ENCODE measurements around the gene MGAT5. TPM values are rescaled to one million over a fixed set of nuclear protein-coding genes. Genes with fewer than 3 reads are reported as not detected.

Gene MGAT5
- total RNA-seq, 1 experiment from 2014 or later: 34.0 TPM

DNA sequence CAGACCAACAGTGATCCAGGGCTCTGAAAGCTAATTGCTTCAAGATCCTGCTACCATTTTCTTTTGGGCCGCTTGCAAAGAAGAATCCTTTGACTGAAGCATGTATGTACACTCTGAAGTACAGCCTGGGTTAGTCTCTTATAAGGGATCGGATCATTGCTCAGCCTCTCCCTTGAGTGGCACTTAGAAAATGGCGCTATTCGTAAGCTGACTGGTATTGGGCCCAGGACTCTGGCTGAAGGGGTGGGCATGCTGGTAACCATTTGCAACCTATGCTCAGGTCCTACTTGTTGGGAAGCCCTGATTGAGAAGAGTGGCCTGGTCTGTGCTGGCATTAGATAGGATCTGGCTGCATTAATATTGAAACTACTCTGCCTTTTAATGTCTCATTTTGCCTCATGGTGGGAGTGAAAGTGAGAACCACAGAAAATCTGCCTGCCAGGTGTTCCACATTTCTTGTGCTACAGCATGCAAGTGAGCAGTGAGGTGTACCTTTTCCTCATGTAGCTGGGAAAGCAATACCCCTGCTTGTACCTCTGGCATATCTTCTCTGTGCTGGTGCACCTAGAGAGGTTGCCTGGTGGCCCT, 661 bp upstream of the MGAT5 start:
- no peak overlapping the region for H3K9ac ChIP-seq (ENCODE audit: low read length)
- no peak overlapping the region for H3K4me3 ChIP-seq (replicated peaks in 1 of 2; ENCODE audit: low read depth in 1 of 2, low read length in 2 of 2)
- TF ChIP-seq EZH2phosphoT487 (IDR thresholded peaks at IDR 0.05; ENCODE audit: borderline replicate concordance) (no peak), TCF7L2 (IDR thresholded peaks at IDR 0.05; ENCODE audit: borderline replicate concordance, extremely low read depth, insufficient read depth, insufficient read length) (no peak), EZH2 (IDR thresholded peaks at IDR 0.05) (no peak), FOSL1 (IDR thresholded peaks at IDR 0.05; ENCODE audit: low read depth) (no peak), RAD21 (IDR thresholded peaks at IDR 0.05; ENCODE audit: low read depth) (no peak), ELF1 (IDR thresholded peaks at IDR 0.05; ENCODE audit: borderline replicate concordance, low read depth) (no peak), YY1 (IDR thresholded peaks at IDR 0.05; ENCODE audit: extremely low read depth, insufficient replicate concordance, low read depth, low read length) (no peak)
- ATAC-seq: no peak
- BruUV-seq (replicated peaks): no TSS peak
- no peak for DNase-seq (ENCODE audit: low read depth, low spot score)
- H3K9me3 ChIP-seq (ENCODE audit: control insufficient read depth in 1 of 2, insufficient read depth in 1 of 2, low read depth in 1 of 2, low read length in 2 of 2): no peaks in the 10 kb centered on the region
- H3K9me2 ChIP-seq (ENCODE audit: insufficient read depth): no peaks in the 10 kb centered on the region
- RAD21 ChIA-PET (ENCODE audit: low non-redundant PET in 1 of 2, low total read pairs in 2 of 2, uncharacterized antibody in 2 of 2, unreplicated experiment in 2 of 2): no interaction called here
- H3K27me3 ChIP-seq (ENCODE audit: insufficient read depth, low read length): no peaks in the 10 kb centered on the region
- H2AFZ ChIP-seq (ENCODE audit: low read depth, low read length, poor library complexity, severe bottlenecking): no peak overlapping the region
- POLR2A ChIA-PET: no interaction called here
- H4K20me1 ChIP-seq (ENCODE audit: insufficient read depth): no peaks in the 10 kb centered on the region
- intact Hi-C loops (cut with micrococcal nuclease): no loop called here
- no peak overlapping the region for H3K4me2 ChIP-seq (ENCODE audit: low read length)
- H3K79me2 ChIP-seq (ENCODE audit: insufficient read depth, low read length): no peaks in the 10 kb centered on the region; the same call in 1 of the 2 replicates
- no peak overlapping the region for H3K27ac ChIP-seq (ENCODE audit: low read depth, low read length)
- CTCF ChIA-PET: interaction anchor here (1.6 kb wide), 1 partner anchor 8 kb away, joined by 4 read pairs; no protein-coding TSS in a partner anchor
- no peaks in the 10 kb centered on the region for H3K4me1 ChIP-seq (ENCODE audit: control insufficient read depth in 1 of 2, insufficient read depth in 2 of 2, low read length in 2 of 2)
- H3K36me3 ChIP-seq (ENCODE audit: control insufficient read depth in 1 of 2, insufficient read depth in 2 of 2, low read length in 2 of 2): no peaks in the 10 kb centered on the region

DNA sequence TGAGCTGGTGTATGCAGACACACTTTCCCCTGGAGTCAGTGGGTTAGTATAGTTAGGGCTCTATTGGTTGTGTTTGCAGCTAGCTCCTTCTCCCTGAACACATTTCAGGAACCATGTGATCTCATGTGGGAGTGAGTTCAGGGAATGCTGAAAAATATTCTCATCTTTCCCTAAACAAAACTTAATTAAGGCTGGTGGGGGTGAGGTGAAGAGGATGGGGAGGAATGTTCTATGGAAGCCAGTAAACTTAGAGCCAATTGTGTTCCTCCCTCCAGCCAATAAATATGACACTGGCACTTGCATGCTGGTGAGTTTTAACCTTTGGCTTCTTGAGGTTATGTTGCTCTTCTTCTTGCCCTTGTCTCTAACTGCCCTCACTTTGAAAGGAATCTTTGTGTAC, 952 bp downstream of the MGAT5 start:
- Histone ChIP-seq H3K4me1 (ENCODE audit: control insufficient read depth in 1 of 2, insufficient read depth in 2 of 2, low read length in 2 of 2) (no peaks in the 10 kb centered on the region), H3K27me3 (ENCODE audit: insufficient read depth, low read length) (no peaks in the 10 kb centered on the region), H3K4me2 (ENCODE audit: low read length) (no peak overlapping the region), H3K4me3 (replicated peaks in 1 of 2; ENCODE audit: low read depth in 1 of 2, low read length in 2 of 2) (no peak overlapping the region), H3K36me3 (ENCODE audit: control insufficient read depth in 1 of 2, insufficient read depth in 2 of 2, low read length in 2 of 2) (no peaks in the 10 kb centered on the region), H3K79me2 (ENCODE audit: insufficient read depth, low read length) (no peaks in the 10 kb centered on the region), H3K9ac (ENCODE audit: low read length) (no peak overlapping the region), H3K9me2 (ENCODE audit: insufficient read depth) (no peaks in the 10 kb centered on the region), H3K9me3 (ENCODE audit: control insufficient read depth in 1 of 2, insufficient read depth in 1 of 2, low read depth in 1 of 2, low read length in 2 of 2) (no peaks in the 10 kb centered on the region), H2AFZ (ENCODE audit: low read depth, low read length, poor library complexity, severe bottlenecking) (no peak overlapping the region), H4K20me1 (ENCODE audit: insufficient read depth) (no peaks in the 10 kb centered on the region), H3K27ac (ENCODE audit: low read depth, low read length) (no peak overlapping the region)
- DNase-seq (ENCODE audit: low read depth, low spot score) (no peak), ATAC-seq (no peak)
- POLR2A ChIA-PET: no interaction called here
- no TSS peak for BruUV-seq (replicated peaks)
- CTCF ChIA-PET: interaction anchor here (1.6 kb wide), 1 partner anchor 10 kb away, joined by 4 read pairs; no protein-coding TSS in a partner anchor
- intact Hi-C loops (cut with micrococcal nuclease): no loop called here
- RAD21 ChIA-PET (ENCODE audit: low non-redundant PET in 1 of 2, low total read pairs in 2 of 2, uncharacterized antibody in 2 of 2, unreplicated experiment in 2 of 2): no interaction called here
- TF ChIP-seq TCF7L2 (IDR thresholded peaks at IDR 0.05; ENCODE audit: borderline replicate concordance, extremely low read depth, insufficient read depth, insufficient read length) (no peak), JUND (IDR thresholded peaks at IDR 0.05) (no peak), CBX3 (IDR thresholded peaks at IDR 0.05; ENCODE audit: low read depth) (no peak), ZNF274 (IDR thresholded peaks at IDR 0.05; ENCODE audit: low read depth, low read length) (no peak), POLR2A (IDR thresholded peaks at IDR 0.05; ENCODE audit: borderline replicate concordance, extremely low read depth, insufficient read depth, insufficient read length) (no peak), EGR1 (IDR thresholded peaks at IDR 0.05; ENCODE audit: low read depth) (no peak), ZFX (IDR thresholded peaks at IDR 0.05) (no peak), SP1 (IDR thresholded peaks at IDR 0.05; ENCODE audit: low read depth) (no peak)
- TF ChIP-seq, protein P1, sequence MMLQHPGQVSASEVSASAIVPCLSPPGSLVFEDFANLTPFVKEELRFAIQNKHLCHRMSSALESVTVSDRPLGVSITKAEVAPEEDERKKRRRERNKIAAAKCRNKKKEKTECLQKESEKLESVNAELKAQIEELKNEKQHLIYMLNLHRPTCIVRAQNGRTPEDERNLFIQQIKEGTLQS (IDR thresholded peaks at IDR 0.05): no peak
- TF ChIP-seq, protein P2, sequence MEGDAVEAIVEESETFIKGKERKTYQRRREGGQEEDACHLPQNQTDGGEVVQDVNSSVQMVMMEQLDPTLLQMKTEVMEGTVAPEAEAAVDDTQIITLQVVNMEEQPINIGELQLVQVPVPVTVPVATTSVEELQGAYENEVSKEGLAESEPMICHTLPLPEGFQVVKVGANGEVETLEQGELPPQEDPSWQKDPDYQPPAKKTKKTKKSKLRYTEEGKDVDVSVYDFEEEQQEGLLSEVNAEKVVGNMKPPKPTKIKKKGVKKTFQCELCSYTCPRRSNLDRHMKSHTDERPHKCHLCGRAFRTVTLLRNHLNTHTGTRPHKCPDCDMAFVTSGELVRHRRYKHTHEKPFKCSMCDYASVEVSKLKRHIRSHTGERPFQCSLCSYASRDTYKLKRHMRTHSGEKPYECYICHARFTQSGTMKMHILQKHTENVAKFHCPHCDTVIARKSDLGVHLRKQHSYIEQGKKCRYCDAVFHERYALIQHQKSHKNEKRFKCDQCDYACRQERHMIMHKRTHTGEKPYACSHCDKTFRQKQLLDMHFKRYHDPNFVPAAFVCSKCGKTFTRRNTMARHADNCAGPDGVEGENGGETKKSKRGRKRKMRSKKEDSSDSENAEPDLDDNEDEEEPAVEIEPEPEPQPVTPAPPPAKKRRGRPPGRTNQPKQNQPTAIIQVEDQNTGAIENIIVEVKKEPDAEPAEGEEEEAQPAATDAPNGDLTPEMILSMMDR (IDR thresholded peaks at IDR 0.05 in 2 of 3, conservative IDR thresholded peaks at IDR 0.05 in 1 of 3; ENCODE audit: borderline replicate concordance in 1 of 3, insufficient read depth in 1 of 3, low read depth in 2 of 3, low read length in 2 of 3): no peak
- TF ChIP-seq, protein P3, sequence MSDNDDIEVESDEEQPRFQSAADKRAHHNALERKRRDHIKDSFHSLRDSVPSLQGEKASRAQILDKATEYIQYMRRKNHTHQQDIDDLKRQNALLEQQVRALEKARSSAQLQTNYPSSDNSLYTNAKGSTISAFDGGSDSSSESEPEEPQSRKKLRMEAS (IDR thresholded peaks at IDR 0.05): no peak
- TF ChIP-seq, protein P4, sequence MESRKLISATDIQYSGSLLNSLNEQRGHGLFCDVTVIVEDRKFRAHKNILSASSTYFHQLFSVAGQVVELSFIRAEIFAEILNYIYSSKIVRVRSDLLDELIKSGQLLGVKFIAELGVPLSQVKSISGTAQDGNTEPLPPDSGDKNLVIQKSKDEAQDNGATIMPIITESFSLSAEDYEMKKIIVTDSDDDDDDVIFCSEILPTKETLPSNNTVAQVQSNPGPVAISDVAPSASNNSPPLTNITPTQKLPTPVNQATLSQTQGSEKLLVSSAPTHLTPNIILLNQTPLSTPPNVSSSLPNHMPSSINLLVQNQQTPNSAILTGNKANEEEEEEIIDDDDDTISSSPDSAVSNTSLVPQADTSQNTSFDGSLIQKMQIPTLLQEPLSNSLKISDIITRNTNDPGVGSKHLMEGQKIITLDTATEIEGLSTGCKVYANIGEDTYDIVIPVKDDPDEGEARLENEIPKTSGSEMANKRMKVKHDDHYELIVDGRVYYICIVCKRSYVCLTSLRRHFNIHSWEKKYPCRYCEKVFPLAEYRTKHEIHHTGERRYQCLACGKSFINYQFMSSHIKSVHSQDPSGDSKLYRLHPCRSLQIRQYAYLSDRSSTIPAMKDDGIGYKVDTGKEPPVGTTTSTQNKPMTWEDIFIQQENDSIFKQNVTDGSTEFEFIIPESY (IDR thresholded peaks at IDR 0.05; ENCODE audit: extremely low read depth, insufficient replicate concordance, low read length): no peak

All from HCT116 (cell line).